A549 (cell line): ENCODE results near the gene ACOXL.

Source experiments
- CTCF ChIP-seq: fragments of >200 bp; sonication (Bioruptor Twin); formaldehyde crosslinking; IDR thresholded peaks from 3 replicates; pipeline ENCODE4 v1.5.1; 2016
- POLR2A ChIP-seq: IDR thresholded peaks from 2 replicates; pipeline ENCODE4 v1.6.1; 2012; ENCODE audit warnings: mild to moderate bottlenecking, low read length

- no peak for TF ChIP-seq CTCF
- no peak for TF ChIP-seq POLR2A
These were observed 324.7 kb downstream of the ACOXL start for GRCh38 chr2:111057045-111057444.
